Upper lobe of right lung (tissue), 1 donor: ENCODE data around the gene CNPY1. TPM values are rescaled to one million over a fixed set of nuclear protein-coding genes. Genes with fewer than 3 reads are reported as not detected.

Experiments
- ATAC-seq: fragments of 200-7000 bp; cut with Tn5 transposase; one replicate; pipeline ENCODE4 v1.9.1; 2020; ENCODE audit warnings: mild to moderate bottlenecking, moderate library complexity
- DNase-seq: peaks from one replicate; pipeline ENCODE4 v3.0.0-alpha.2; 2020
- H3K27ac ChIP-seq: fragments of 200-600 bp; one replicate; pipeline ENCODE4 v1.8.0; 2022
- H3K27me3 ChIP-seq: fragments of 200-600 bp; one replicate; pipeline ENCODE4 v1.8.0; 2022; ENCODE audit warnings: mild to moderate bottlenecking
- H3K36me3 ChIP-seq: fragments of 200-600 bp; one replicate; pipeline ENCODE4 v1.8.0; 2022
- H3K4me1 ChIP-seq: fragments of 200-600 bp; one replicate; pipeline ENCODE4 v1.8.0; 2022
- H3K4me3 ChIP-seq: fragments of 200-600 bp; one replicate; pipeline ENCODE4 v1.8.0; 2022; ENCODE audit warnings: mild to moderate bottlenecking
- H3K9me3 ChIP-seq: fragments of 200-600 bp; one replicate; pipeline ENCODE4 v1.8.0; 2022
- CTCF ChIP-seq: fragments of 200-600 bp; IDR thresholded peaks from one replicate; pipeline ENCODE4 v1.8.0; 2022; ENCODE audit warnings: antibody characterized with exemption
- intact Hi-C: fragments of 100-400 bp; cut with DNase I; formaldehyde crosslinking; loops from one replicate; pipeline ENCODE4 v1.11.0; 2022
- total RNA-seq: library from RNA; stranded (reverse); fragmentation: NEBNext Ultra II Directional; extraction: Animal tissue kit (Norgen Biotek cat#: 25700); gene quantifications from one replicate; pipeline ENCODE4 v1.2.1, GENCODE V29; 2021
- donor health status: DM: no; HTN: yes; CAD: no; lungs with severe emphysema.

Gene CNPY1
- total RNA-seq, 1 donor from 2014 or later = not detected

GRCh38 chr7:155489862-155490696 is 56.3 kb downstream of the CNPY1 start:
- H3K9me3 ChIP-seq = no peaks in the 10 kb centered on the region
- ATAC-seq = peak; percentile 64
- no peak for DNase-seq
- intact Hi-C loops = no loop called here
- TF ChIP-seq CTCF = no peak
- H3K36me3 ChIP-seq = no peaks in the 10 kb centered on the region
- peaks cover 7% of the 10 kb centered on the region for H3K4me1 ChIP-seq
- no peak overlapping the region for H3K27ac ChIP-seq
- peaks cover 20% of the 10 kb centered on the region for H3K27me3 ChIP-seq
- peak overlapping the region; percentile 52 for H3K4me3 ChIP-seq

DNA sequence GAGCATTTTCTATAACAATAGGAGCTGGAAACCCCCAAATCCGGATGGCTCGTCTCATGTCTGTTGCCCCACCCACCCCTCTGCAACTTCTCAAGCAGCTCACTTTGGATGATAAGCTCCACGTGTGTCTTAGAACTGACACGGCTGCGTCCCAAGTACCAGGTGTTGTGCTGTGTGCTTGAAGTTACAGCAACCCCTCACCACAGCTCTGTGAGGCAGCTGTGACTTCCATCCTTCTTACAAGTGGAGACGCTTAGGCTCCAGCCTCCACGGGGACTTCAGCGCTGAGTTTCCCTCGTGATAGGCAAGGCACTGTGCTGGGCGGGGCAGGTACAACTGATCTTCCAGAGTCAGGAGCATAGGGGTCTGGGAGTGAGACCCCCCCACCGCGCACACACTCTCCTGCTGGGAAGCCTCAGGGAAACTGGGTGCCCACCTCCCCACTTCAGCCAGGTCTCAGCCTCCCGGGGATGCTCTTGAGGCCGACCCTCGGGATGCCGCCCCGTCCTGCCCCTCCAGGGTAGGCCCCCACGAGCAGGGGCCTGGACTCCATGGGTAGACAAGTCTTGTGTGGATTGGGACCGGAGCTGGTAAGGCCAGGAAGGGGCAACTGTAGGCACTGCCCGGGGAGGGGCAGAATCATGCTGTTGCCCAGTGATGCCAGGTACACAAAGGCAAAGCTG is 57.1 kb downstream of the CNPY1 start:
- Histone ChIP-seq H3K4me1 (peaks cover 7% of the 10 kb centered on the region), H3K36me3 (no peaks in the 10 kb centered on the region), H3K9me3 (no peaks in the 10 kb centered on the region), H3K4me3 (no peak overlapping the region), H3K27me3 (peaks cover 16% of the 10 kb centered on the region), H3K27ac (no peak overlapping the region)
- DNase-seq (no peak), ATAC-seq (no peak)
- no peak for TF ChIP-seq CTCF
- intact Hi-C loops = no loop called here

DNA sequence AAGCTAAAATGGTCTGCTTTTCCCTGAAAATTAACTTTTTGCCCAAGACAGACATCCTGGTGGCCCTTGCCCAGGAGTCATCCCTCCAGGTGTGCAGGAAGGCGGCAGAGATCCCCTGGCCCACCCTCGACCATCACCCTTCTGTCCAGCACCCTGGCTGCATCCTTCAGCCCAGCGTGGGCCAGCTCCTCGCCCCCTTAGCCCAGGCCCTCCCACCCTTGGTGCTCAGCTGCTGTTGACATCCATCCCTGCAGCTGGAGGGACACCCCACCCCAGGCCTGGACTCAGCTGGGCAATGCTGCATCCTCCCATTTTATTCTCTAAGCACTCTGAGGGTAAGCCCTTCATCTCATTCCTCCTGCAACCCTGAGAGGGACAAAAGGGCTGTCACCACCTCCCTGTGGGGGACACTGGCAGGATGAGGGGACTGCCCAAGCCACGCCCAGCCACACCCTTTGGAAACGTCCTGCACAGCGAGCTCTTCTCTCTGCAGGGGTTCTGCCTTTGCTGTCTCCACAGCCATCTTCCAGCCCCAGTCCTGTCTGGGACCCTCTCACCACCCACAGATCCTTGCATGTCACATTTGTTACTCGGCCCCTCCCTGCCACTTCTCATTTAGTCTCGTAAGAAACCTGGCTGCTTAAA is 57.8 kb downstream of the CNPY1 start:
- DNase-seq = no peak

DNA sequence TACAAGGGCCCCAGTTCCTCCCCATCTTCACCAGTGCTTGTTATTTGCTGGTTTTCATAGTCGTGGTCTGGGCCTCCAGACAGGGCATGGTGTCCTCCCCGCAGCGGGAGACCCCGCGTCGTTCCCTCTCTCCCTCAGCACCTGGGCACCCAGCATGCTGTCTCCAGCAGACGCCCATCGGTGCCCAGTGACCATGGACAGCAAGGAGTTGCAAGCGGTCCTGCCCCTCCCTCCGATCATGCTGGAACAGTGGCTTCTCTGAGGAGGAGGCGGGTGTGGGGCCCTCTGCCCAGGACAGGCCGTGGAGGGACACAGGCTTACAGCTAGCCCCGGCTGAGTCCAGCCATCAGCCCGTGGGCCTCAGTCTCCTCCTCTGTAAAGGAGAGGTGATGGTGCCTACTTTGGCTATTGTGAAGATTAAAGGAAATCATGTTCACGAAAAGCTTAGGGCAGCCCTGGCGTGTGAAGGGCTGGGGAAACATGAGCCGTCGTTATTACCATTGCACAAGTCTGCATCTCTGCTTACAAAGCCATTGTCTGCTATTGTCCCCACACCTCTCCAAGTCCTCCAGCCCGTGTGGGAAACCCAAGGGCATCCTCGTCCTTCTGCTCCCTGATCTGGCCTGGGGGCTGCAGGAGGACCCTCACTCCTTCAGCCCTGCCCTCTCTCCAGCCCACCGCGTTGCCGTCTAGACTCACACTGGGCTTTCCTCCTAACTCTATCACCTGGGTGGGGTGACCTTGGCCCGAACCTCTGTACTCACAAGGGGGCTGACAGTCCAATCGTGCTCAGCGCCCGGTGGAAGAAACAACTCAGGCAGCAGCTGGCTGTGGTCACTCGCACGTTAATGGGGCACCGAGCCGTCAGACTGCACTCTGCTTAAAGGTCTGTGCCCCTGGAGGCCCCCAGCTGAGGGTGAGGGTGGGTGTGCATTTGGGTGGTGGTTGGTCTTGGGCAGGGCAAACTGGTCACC is 58.6 kb downstream of the CNPY1 start:
- H3K4me3 ChIP-seq = no peak overlapping the region
- no peaks in the 10 kb centered on the region for H3K9me3 ChIP-seq
- TF ChIP-seq CTCF = no peak
- H3K36me3 ChIP-seq = no peaks in the 10 kb centered on the region
- intact Hi-C loops = no loop called here
- no peak for DNase-seq
- peaks cover 17% of the 10 kb centered on the region for H3K27me3 ChIP-seq
- no peak for ATAC-seq
- H3K4me1 ChIP-seq = peaks cover 11% of the 10 kb centered on the region
- H3K27ac ChIP-seq = no peak overlapping the region

More for the DNA sequence above, 57.8 kb downstream of the CNPY1 start:
- intact Hi-C loops = no loop called here
- no peak for ATAC-seq
- Histone ChIP-seq H3K9me3 (no peaks in the 10 kb centered on the region), H3K36me3 (no peaks in the 10 kb centered on the region), H3K4me3 (no peak overlapping the region), H3K4me1 (peaks cover 8% of the 10 kb centered on the region), H3K27ac (no peak overlapping the region), H3K27me3 (peaks cover 11% of the 10 kb centered on the region)
- no peak for TF ChIP-seq CTCF
